CD4-positive, alpha-beta T cell (primary cell): ENCODE measurements around the gene PRDM16. TPM values are rescaled to one million over a fixed set of nuclear protein-coding genes. Genes with fewer than 3 reads are reported as not detected.

Experiments
- ATAC-seq: fragments of 200-7000 bp; cut with Tn5 transposase; one replicate; pipeline ENCODE4 v1.10.0; 2022; ENCODE audit warnings: mild to moderate bottlenecking; ENCODE audit not compliant: poor library complexity
- CTCF ChIA-PET: fragments of 350-600 bp; sonication (Branson Sonifier 250); formaldehyde crosslinking; loops from one replicate; lab custom pipeline; 2021; ENCODE audit warnings: antibody characterized with exemption, inconsistent platforms; lab: Charles Lee
- POLR2A ChIA-PET: fragments of 350-600 bp; sonication (Branson Sonifier 250); formaldehyde crosslinking; loops from one replicate; lab custom pipeline; 2021; ENCODE audit warnings: antibody characterized with exemption, inconsistent platforms; lab: Charles Lee
- DNase-seq, 14 experiments: peaks; one replicate each; pipeline ENCODE4 v3.0.0-alpha.2; 2013 to 2020; ENCODE audit warnings: mixed read lengths in 2 of 14
- H3K27ac ChIP-seq, 2 donors: one replicate each; pipeline versions ENCODE4 v1.5.1 to v1.7.0; 2013; ENCODE audit warnings: low read length in 2 of 2, low read depth in 1 of 2, mild to moderate bottlenecking in 1 of 2
- H3K27me3 ChIP-seq, 2 experiments: 1 replicate in 1 of 2; 2 replicates in 1 of 2; pipeline versions ENCODE4 v1.6.1 to v1.7.0; 2013; ENCODE audit warnings: low read length in 2 of 2, control low read depth in 1 of 2, mild to moderate bottlenecking in 1 of 2, moderate library complexity in 1 of 2; ENCODE audit not compliant: insufficient read depth in 2 of 2, control insufficient read depth in 1 of 2
- H3K36me3 ChIP-seq: one replicate; pipeline ENCODE4 v1.6.1; 2013; ENCODE audit warnings: low read length, control low read depth; ENCODE audit not compliant: insufficient read depth
- H3K4me1 ChIP-seq: one replicate; pipeline ENCODE4 v1.6.1; 2013; ENCODE audit warnings: low read length, control low read depth; ENCODE audit not compliant: insufficient read depth
- H3K4me3 ChIP-seq: one replicate; pipeline ENCODE4 v1.5.1; 2013; ENCODE audit warnings: mild to moderate bottlenecking, low read length, moderate library complexity
- H3K9me3 ChIP-seq, 2 experiments: 1 replicate in 1 of 2; 2 replicates in 1 of 2; pipeline versions ENCODE4 v1.6.1 to v1.7.0; 2013; ENCODE audit warnings: low read length in 2 of 2, mild to moderate bottlenecking in 2 of 2, control low read depth in 1 of 2, moderate library complexity in 1 of 2; ENCODE audit not compliant: control insufficient read depth in 1 of 2, insufficient read depth in 1 of 2
- H3K27ac Mint-ChIP-seq: one replicate; pipeline ENCODE4 v1.8.0; 2020; ENCODE audit warnings: mixed read lengths
- H3K27me3 Mint-ChIP-seq: one replicate; pipeline ENCODE4 v1.8.0; 2021; ENCODE audit warnings: mixed read lengths
- H3K36me3 Mint-ChIP-seq: one replicate; pipeline ENCODE4 v1.8.0; 2021; ENCODE audit warnings: low read depth, mixed read lengths
- H3K4me1 Mint-ChIP-seq: one replicate; pipeline ENCODE4 v1.8.0; 2021; ENCODE audit warnings: low read depth, mixed read lengths
- H3K4me3 Mint-ChIP-seq: one replicate; pipeline ENCODE4 v1.8.0; 2020; ENCODE audit warnings: mild to moderate bottlenecking, mixed read lengths
- H3K9me3 Mint-ChIP-seq: one replicate; pipeline ENCODE4 v1.8.0; 2020; ENCODE audit warnings: mixed read lengths
- intact Hi-C, 2 experiments: fragments of 100-400 bp; cut with DNase I in 1 of 2; cut with micrococcal nuclease in 1 of 2; formaldehyde crosslinking; loops; one replicate each; pipeline versions ENCODE4 v1.15.1 to v1.9.0; 2023 to 2025; cut with DNase I, micrococcal nuclease
- total RNA-seq, 174 experiments: library from RNA in 2 of 174; stranded (reverse) in 2 of 174; gene quantifications; one replicate each; pipeline ENCODE4 v1.2.3 and lab custom pipeline; 2021 to 2026
- TF ChIP-seq, protein P1 (sequence below): fragments of 200-600 bp; IDR thresholded peaks from one replicate; pipeline ENCODE4 v1.8.0; 2022; ENCODE audit warnings: antibody characterized with exemption, mild to moderate bottlenecking

PRDM16 gene
- total RNA-seq, 2 experiments from 2014 or later, result not detected

DNA sequence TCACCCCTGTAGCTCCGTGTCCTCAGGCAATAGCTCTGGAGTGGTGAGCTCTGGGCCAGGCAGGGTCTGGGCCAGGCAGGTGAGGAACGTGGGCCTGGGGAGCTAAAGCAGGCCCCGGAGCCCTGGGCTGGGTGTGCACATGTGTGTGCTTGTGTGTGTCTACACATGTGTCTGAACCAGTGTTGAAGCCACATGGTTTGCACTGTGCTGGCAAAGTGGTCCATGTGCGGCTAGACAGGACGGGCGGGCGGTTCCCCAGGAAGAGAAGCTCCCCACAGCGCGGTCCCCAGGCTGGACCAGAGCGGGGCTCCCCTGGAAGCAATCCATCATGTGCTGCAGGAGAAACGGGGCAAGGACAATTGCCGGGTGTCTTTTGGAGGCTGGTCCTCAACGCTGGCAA lies 84.2 kb downstream of the PRDM16 start:
- H3K36me3 ChIP-seq, result no peaks in the 10 kb centered on the region
- ATAC-seq (no peak), DNase-seq (no peak)
- Mint-ChIP-seq H3K27ac (no peak overlapping the region), H3K9me3 (no peaks in the 10 kb centered on the region), H3K4me1 (no peaks in the 10 kb centered on the region), H3K4me3 (no peak overlapping the region), H3K36me3 (no peaks in the 10 kb centered on the region), H3K27me3 (peaks cover 28% of the 10 kb centered on the region)
- H3K9me3 ChIP-seq, result no peaks in the 10 kb centered on the region
- H3K4me3 ChIP-seq, result no peak overlapping the region
- intact Hi-C loops, result no loop called here
- H3K4me1 ChIP-seq, result no peaks in the 10 kb centered on the region
- TF ChIP-seq, protein P1, sequence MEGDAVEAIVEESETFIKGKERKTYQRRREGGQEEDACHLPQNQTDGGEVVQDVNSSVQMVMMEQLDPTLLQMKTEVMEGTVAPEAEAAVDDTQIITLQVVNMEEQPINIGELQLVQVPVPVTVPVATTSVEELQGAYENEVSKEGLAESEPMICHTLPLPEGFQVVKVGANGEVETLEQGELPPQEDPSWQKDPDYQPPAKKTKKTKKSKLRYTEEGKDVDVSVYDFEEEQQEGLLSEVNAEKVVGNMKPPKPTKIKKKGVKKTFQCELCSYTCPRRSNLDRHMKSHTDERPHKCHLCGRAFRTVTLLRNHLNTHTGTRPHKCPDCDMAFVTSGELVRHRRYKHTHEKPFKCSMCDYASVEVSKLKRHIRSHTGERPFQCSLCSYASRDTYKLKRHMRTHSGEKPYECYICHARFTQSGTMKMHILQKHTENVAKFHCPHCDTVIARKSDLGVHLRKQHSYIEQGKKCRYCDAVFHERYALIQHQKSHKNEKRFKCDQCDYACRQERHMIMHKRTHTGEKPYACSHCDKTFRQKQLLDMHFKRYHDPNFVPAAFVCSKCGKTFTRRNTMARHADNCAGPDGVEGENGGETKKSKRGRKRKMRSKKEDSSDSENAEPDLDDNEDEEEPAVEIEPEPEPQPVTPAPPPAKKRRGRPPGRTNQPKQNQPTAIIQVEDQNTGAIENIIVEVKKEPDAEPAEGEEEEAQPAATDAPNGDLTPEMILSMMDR, result no peak
- ChIA-PET CTCF (no interaction called here), POLR2A (no interaction called here)
- H3K27ac ChIP-seq, result no peak overlapping the region
- H3K27me3 ChIP-seq, result peaks cover 8 to 25% of the 10 kb centered on the region in 2 experiments

- Mint-ChIP-seq H3K27me3 (peaks cover 28% of the 10 kb centered on the region), H3K4me1 (no peaks in the 10 kb centered on the region), H3K27ac (no peak overlapping the region), H3K4me3 (no peak overlapping the region), H3K36me3 (no peaks in the 10 kb centered on the region), H3K9me3 (no peaks in the 10 kb centered on the region)
- Histone ChIP-seq H3K4me3 (no peak overlapping the region), H3K27me3 (peaks cover 8 to 25% of the 10 kb centered on the region in 2 experiments), H3K9me3 (no peaks in the 10 kb centered on the region), H3K27ac (no peak overlapping the region), H3K4me1 (no peaks in the 10 kb centered on the region), H3K36me3 (no peaks in the 10 kb centered on the region)
- TF ChIP-seq, protein P1, result no peak
- ChIA-PET CTCF (no interaction called here), POLR2A (no interaction called here)
- no peak for DNase-seq
- intact Hi-C loops, result no loop called here
- ATAC-seq, result no peak
Observed at GRCh38 chr1:3153902-3154795, 85.1 kb downstream of the PRDM16 start.

GRCh38 chr1:3155056-3155925 lies 86.3 kb downstream of the PRDM16 start:
- CTCF ChIA-PET, result no interaction called here
- no peaks in the 10 kb centered on the region for H3K4me1 ChIP-seq
- no peaks in the 10 kb centered on the region for H3K9me3 Mint-ChIP-seq
- H3K4me1 Mint-ChIP-seq, result no peaks in the 10 kb centered on the region
- peaks cover 8 to 25% of the 10 kb centered on the region in 2 experiments for H3K27me3 ChIP-seq
- TF ChIP-seq, protein P1, result no peak
- POLR2A ChIA-PET, result no interaction called here
- ATAC-seq, result no peak
- DNase-seq, result no peak
- H3K4me3 Mint-ChIP-seq, result no peak overlapping the region
- no peaks in the 10 kb centered on the region for H3K36me3 ChIP-seq
- no peak overlapping the region for H3K27ac Mint-ChIP-seq
- no peak overlapping the region for H3K27ac ChIP-seq
- intact Hi-C loops, result no loop called here
- no peaks in the 10 kb centered on the region for H3K36me3 Mint-ChIP-seq
- no peak overlapping the region for H3K4me3 ChIP-seq
- H3K9me3 ChIP-seq, result no peaks in the 10 kb centered on the region
- peaks cover 32% of the 10 kb centered on the region for H3K27me3 Mint-ChIP-seq
